Measurements from ENCODE around the gene OSCP1.

Gene OSCP1

DNA sequence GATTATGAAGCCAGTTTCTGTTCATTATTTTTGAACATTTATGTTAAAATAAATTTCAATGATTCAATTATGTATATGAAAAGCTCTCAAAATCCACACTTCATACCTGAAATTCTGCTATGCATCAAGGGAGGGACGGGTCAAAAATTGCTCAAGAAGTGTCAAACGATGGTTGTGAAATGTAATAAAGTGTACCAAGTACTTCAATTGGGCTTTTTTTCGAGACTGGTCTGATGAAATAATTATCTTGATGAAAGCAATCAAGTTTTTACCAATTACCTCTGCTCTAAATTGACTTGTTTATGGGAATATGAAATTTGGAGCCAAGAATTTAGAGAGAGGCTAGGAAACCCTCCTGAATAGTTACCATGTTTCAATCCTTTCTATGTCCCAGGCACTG, 7.9 kb downstream of the OSCP1 start:
- no peak for DNase-seq

GRCh38 chr1:36440646-36441045, 9.6 kb downstream of the OSCP1 start:
- DNase-seq: no peak

DNA sequence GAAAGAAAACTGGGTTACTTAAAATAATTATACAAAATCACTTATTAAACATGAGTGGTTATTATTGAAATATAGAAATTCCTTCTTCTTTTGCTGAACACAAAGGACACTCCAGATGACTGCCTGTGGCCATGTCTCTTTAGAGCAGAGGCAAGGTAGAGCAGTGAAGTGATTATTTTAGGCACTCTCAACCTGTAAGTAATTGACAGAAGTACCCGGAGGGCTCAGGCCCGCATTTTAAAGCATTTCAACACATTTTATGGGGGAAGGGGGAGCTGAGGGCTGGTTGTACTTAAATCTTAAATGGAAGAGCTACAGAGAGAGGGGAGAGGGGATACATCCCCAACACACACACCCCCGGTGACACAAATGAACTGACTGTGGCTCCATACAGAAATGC, 10.2 kb downstream of the OSCP1 start:
- DNase-seq: no peak

- no peak for DNase-seq
These were observed 11.5 kb downstream of the OSCP1 start for GRCh38 chr1:36438715-36439114.

- DNase-seq: no peak
These were observed 13.4 kb downstream of the OSCP1 start for GRCh38 chr1:36436821-36437220.

- DNase-seq: no peak
These were observed 17.1 kb downstream of the OSCP1 start for GRCh38 chr1:36433102-36433501.

DNA sequence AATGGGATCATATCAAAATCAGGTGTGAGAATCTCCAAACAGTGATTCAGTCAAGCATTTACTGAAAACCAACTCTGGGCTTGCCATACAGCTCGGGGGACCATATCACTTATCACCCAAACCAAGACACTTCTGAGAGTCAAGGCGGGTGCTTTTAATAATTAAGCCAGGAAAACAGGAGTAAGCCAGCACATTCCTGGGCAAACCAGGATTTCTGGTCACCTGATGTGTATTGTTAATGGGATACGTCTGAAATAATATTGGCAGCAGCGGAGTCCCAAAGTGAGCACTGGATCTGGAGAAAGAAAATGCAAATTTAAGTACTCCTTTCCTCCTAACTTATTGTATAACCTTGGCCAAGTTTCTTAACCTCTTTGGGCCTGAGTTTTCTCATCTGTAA, 17.6 kb downstream of the OSCP1 start:
- no peak for DNase-seq

GRCh38 chr1:36425791-36426190, 24.5 kb downstream of the OSCP1 start:
- DNase-seq: no peak

GRCh38 chr1:36421649-36422048, 28.6 kb downstream of the OSCP1 start:
- DNase-seq: no peak

DNA sequence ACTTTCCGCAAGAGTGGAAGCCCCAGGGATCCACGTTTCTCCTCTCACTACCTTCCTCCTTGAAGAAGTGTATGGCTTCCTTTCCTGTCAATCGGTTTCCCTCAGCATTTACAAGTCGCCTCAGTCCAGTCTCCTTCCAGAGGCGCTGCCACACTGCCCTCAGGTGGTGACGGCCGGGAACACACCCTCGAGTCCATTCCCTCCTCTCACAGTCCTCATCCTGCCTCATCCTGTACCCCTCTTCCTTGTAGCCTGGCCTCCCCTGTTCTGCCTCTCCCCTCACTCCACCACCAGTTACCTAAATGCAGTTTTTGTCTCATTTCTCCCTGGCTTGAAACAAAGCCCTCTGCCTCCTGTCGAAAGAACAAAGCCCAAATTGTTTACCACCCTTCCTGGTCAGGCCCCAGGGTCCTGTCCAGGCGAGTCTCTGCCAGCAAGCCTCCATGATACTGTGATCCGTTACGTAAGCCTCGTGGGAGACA, 29.4 kb downstream of the OSCP1 start:
- peak; percentile 84 for DNase-seq

- DNase-seq: no peak
These were observed 29.8 kb downstream of the OSCP1 start for GRCh38 chr1:36420409-36420808.

DNA sequence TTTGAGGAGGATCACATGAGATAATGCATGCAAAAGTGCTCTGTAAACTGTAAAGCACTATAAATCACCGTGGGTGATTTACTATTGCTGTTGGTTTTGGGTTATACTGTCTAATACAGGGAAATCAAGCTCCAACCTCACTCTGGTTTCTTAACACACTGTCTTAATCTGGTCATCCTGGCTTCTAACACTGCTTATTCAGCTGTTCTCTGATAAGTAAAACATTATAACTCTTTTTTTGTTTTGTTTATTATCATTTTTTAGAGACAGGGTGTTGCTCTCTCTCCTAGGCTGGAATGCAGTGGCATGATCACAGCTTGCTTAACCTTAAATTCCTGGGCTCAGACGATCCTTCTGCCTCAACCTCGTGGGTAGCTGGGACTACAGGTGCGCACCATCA, 30.7 kb downstream of the OSCP1 start:
- DNase-seq: no peak

- no peak for DNase-seq
These were observed 31.1 kb downstream of the OSCP1 start for GRCh38 chr1:36419140-36419539.

- no peak for DNase-seq
These were observed 32.3 kb downstream of the OSCP1 start for GRCh38 chr1:36417931-36418330.

- DNase-seq: no peak
These were observed 34.5 kb downstream of the OSCP1 start for GRCh38 chr1:36415661-36416326.

DNA sequence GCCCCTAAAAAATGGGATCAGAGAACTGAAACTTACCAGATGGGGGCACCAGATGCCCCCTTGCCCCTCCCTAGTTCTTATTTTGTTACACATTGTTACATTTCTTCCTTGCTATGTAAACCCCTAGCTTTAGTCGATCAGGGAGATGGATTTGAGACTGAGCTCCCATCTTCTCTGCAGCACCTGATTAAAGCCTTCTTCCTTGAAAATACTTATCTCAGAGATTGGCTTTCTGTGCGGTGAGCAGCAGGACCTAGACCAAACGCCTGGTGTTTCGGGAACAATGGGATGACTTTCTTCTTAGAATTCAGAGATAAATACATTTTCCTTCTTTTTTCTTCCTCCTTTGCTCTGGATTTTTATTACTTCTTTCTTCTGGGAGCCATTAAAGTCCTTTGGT, 35.9 kb downstream of the OSCP1 start:
- no peak for DNase-seq

DNA sequence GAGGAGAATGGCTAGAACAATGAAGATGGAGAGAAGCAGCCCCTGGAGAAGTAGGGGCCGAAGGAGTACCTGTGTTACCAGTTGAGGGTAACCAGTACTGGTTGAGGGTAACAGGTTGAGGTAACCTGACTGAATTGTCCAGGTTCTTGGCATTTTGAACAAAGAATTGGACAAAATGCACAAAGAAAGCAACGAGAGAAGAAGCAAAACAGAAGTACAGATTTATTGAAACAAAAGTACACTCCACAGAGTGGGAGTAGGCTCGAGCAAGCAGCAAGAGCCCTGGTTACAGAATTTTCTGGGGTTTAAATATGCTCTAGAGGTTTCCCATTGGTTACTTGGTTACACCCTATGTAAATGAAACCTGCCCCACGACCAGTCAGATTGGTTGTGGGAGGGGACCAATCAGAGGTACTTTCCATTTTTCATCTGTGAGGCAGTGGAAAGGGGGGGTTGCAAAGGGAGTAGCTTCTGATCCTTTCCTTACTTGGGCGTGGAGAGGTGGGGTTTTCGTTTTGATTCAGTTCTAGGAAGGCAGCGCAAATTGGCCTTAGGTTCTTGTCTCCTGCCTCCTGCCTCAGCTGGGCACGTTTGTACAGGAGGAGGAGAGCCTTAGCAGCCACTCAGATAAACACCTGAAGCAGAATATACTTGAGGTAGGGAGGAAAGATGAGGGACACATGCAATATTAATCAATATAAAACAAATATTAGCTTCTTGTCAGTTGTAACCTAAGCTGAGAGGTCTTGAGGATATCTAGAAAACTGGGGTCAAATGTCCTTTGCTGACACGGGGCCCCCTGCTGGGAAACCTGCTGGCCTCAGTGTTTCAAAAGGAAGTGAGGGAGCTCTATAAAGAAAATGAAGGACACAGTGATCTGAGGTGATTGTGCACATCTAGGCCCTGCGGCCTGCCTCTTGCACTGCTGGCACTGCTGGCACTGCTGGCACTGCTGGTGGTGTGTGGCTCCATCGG, 38.3 kb downstream of the OSCP1 start:
- DNase-seq: no peak

GRCh38 chr1:36408479-36408878, 41.8 kb downstream of the OSCP1 start:
- no peak for DNase-seq

GRCh38 chr1:36406440-36406839, 43.8 kb downstream of the OSCP1 start:
- DNase-seq: no peak

DNA sequence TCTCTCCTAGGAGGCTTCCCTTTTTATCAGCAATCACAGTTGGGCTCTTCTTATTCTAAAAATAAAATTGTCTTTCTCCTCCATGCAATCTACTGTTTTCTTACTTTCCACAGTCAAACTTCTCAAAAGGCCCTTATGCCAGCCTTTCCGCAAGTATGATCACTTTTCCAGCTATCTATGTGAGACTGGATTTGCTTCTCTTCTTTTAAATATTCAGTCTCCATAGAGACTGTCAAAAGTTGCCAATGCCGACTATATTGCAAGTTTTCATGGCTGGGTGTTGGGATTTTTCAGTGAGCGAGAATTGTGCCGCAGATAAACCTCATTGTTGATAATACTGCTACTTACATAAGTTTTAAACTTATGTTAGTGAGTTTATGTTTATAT, 47.8 kb downstream of the OSCP1 start:
- no peak for DNase-seq

DNA sequence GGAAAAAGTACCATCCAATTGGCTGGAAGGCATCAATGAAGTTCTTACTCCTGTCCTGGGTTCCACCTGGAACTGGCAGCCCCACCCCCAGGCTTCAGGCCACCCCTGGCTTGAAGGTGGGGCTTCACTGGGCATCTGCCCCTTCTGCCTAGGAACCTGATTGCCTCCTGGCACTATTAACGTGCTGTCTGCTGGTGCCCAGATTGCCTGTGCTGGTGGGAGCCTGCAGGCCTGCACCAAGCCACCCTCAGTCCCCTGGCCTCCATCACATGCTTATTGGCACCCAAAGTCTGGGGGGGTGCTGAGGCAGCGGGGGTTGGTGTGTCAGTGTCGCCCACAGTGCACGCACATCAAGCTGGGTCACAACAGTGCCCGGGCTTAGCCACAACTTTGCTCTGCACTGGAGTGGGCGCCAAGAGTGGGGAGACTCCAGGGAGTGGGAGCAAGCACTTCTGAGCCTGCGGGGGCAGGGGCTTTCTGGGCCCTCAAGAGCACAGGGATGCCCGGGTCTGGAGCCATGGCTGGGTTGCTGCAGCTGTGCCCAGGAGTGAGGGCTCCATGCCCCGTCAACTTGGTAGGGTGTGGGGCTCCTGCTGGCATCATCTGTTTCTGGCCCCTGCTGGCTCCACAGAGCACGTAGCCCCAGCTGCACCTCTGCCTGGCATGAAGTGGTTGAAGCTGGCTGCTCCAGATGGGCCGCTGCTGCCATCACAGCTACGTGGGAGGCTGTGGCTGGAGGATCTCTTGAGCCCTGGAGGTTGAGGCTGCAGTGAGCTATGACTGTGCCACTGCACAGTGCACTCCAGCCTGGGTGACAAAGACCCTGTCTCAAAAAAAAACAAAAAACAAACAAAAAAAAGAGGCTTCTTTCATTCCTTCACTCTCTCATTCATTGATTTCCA, 48.4 kb downstream of the OSCP1 start:
- DNase-seq: no peak

- DNase-seq: no peak
These were observed 49.2 kb downstream of the OSCP1 start for GRCh38 chr1:36400825-36401601.

DNA sequence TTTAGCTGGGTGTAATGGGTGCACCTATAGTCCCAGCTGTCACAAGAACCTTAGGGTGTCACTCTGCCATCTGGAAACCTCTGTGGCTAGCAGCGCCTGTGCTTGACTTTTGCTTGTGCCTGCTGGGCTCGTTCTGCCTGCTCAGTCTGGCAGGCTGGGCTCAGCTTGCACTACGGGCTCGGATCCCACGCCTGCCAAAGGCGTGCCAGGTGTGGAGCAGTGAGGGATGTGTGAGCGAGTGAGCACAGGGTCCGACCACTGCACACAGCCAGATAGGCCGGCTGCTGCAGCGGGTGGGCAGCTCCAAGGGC, 49.8 kb downstream of the OSCP1 start:
- no peak for DNase-seq
